OCI-LY3 (cell line): ENCODE results near the gene PCGF6.

Source experiments
- EZH2phosphoT487 ChIP-seq: fragments of 200-600 bp; shearing (Covaris generic); IDR thresholded peaks from 2 replicates; pipeline ENCODE4 v1.6.1; 2018; ENCODE audit warnings: antibody characterized with exemption, mixed run types, low read depth
- TF ChIP-seq, protein P1 (sequence below): fragments of 200-600, 300-600 bp; sonication (generic); IDR thresholded peaks from 2 replicates; pipeline ENCODE4 v1.5.1; 2014; ENCODE audit warnings: antibody characterized with exemption, low read length, low read depth

DNA sequence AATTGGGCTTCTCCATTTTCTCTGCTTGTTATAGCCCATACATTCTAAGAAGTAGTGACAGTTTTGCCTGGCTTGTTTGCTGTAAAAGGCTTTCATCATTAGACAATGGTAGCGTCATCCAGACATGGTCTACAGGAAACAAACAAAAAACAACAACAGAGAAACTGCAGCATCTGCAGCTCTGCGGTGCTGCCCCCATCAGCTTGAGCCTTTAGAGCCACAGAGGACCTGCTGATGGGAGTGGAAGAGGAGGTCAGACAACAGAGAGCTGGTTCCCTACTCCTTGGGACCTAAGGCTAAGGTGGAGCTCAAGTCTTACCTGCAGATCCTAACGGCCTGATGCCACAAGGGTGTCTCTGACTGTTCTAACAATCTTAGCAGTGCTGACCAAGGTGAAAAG is 70.9 kb downstream of the PCGF6 start:
- TF ChIP-seq, protein P1, sequence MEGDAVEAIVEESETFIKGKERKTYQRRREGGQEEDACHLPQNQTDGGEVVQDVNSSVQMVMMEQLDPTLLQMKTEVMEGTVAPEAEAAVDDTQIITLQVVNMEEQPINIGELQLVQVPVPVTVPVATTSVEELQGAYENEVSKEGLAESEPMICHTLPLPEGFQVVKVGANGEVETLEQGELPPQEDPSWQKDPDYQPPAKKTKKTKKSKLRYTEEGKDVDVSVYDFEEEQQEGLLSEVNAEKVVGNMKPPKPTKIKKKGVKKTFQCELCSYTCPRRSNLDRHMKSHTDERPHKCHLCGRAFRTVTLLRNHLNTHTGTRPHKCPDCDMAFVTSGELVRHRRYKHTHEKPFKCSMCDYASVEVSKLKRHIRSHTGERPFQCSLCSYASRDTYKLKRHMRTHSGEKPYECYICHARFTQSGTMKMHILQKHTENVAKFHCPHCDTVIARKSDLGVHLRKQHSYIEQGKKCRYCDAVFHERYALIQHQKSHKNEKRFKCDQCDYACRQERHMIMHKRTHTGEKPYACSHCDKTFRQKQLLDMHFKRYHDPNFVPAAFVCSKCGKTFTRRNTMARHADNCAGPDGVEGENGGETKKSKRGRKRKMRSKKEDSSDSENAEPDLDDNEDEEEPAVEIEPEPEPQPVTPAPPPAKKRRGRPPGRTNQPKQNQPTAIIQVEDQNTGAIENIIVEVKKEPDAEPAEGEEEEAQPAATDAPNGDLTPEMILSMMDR: no peak
- TF ChIP-seq EZH2phosphoT487: no peak
